Measurements from ENCODE around the gene C5orf34. TPM values are rescaled to one million over a fixed set of nuclear protein-coding genes. Genes with fewer than 3 reads are reported as not detected.

Gene C5orf34
- total RNA-seq = 1.4 and 3.5 TPM in 2 replicates

GRCh38 chr5:43514816-43515677 is at the start of gene C5orf34:
Gene C5orf34 (minus strand): TSS chr5:43515148. CDS start chr5:43509339, 5,809 bp downstream.

GRCh38 chr5:43556857-43557542 is 42.1 kb upstream of the C5orf34 start, which contains the start of gene PAIP1:
Gene PAIP1 (minus strand): TSS chr5:43557077. CDS start chr5:43556846, 231 bp downstream.

GRCh38 chr5:43483298-43484105 is 31.4 kb downstream of the C5orf34 start, which contains the start of gene TMEM267:
Gene TMEM267 (minus strand): TSS chr5:43483865. CDS start chr5:43453969, 29,896 bp downstream.

Other genes with a start within 250 kb of the C5orf34 start
- gene HMGCS1, start 201.7 kb downstream of the C5orf34 start, total RNA-seq = 30.6 and 105 TPM in 2 replicates
- gene CCL28, start 102.8 kb downstream of the C5orf34 start, total RNA-seq = 2.0 and 2.2 TPM in 2 replicates
- 6.3 and 10.1 TPM in 2 replicates for gene TMEM267, start 31.3 kb downstream of the C5orf34 start, total RNA-seq
- gene PAIP1, start 41.9 kb upstream of the C5orf34 start, total RNA-seq = 63.6 and 110 TPM in 2 replicates
- 67.6 and 78.9 TPM in 2 replicates for gene NNT, start 88.0 kb upstream of the C5orf34 start, total RNA-seq